Embryonic facial prominence (tissue), 1 donor: ENCODE measurements around the gene ARL5B.

Experiments
- DNase-seq: peaks from one replicate; pipeline ENCODE4 v3.0.0-alpha.2; 2016; ENCODE audit errors: extremely low spot score

The ARL5B gene

GRCh38 chr10:18699849-18700840 lies 40.9 kb downstream of the ARL5B start:
- no peak for DNase-seq

- DNase-seq: no peak
Observed at GRCh38 chr10:18703521-18703920, 44.3 kb downstream of the ARL5B start.

- no peak for DNase-seq
Observed at GRCh38 chr10:18710201-18710653, 51.0 kb downstream of the ARL5B start.

- DNase-seq: no peak
Observed at GRCh38 chr10:18713077-18713476, 53.8 kb downstream of the ARL5B start.

- DNase-seq: no peak
Observed at GRCh38 chr10:18718991-18719390, 59.8 kb downstream of the ARL5B start.

GRCh38 chr10:18719811-18720210 lies 60.6 kb downstream of the ARL5B start:
- no peak for DNase-seq

- DNase-seq: no peak
Observed at GRCh38 chr10:18721067-18721466, 61.8 kb downstream of the ARL5B start.

GRCh38 chr10:18723801-18724200 lies 64.6 kb downstream of the ARL5B start:
- no peak for DNase-seq
